DMS 273 (cell line): ENCODE results near the gene AP3M1.
A peak's percentile ranks its signal among the peaks of the same experiment; 100 is the strongest.
"Not testable (repeated sequence)": the region's sequence is repeated elsewhere in the genome, so short reads cannot be mapped to it uniquely, and the experiment has no call there.

ENCODE experiments used
- DNase-seq: peaks from one replicate; lab custom pipeline; 2025; ENCODE audit not compliant: unreplicated experiment; lab: John Stamatoyannopoulos, UW

AP3M1 gene, protein sequence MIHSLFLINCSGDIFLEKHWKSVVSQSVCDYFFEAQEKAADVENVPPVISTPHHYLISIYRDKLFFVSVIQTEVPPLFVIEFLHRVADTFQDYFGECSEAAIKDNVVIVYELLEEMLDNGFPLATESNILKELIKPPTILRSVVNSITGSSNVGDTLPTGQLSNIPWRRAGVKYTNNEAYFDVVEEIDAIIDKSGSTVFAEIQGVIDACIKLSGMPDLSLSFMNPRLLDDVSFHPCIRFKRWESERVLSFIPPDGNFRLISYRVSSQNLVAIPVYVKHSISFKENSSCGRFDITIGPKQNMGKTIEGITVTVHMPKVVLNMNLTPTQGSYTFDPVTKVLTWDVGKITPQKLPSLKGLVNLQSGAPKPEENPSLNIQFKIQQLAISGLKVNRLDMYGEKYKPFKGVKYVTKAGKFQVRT

DNA sequence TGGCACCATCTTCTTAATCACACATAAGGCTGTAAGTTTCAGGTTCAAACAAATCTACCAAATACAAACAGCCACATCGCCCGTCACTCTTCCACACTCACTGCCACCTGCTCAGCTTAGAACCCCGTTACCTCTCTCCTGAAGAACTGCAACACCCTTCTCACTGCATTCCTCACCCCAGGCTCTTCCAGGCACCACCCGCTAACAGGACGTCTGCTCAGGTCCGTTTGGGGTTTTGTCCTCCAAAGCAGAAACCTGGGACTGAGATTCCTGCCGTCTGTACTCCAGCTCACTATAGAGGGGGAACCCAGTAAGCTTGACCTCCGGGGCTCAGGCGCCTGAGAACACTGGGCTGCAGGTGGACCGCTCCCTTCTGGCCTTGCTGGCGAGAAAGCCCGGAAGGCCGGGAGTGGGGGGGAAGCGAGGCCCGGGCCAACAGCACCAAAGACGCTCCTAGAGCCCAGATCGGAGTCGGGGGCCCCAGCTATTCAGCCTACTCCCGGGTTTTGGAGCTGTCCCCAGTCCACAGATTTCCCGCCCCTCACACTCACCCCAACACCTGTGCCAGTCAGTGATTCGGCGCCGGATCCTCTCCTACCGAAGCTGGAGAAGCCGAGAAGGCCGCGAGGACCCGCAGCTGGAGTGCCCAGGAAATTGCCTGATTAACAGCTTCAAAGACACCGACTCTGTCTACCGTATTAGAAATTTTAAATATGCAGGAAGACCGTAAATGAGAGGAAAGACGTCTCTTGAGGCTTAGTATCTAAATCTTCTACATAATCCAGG lies at the start of gene AP3M1:
TSS of gene AP3M1 (minus strand) at position 625 of the 786 bp plus-strand sequence. CDS start 12,449 bp downstream, outside the sequence.
- DNase-seq: peak; percentile 95

DNA sequence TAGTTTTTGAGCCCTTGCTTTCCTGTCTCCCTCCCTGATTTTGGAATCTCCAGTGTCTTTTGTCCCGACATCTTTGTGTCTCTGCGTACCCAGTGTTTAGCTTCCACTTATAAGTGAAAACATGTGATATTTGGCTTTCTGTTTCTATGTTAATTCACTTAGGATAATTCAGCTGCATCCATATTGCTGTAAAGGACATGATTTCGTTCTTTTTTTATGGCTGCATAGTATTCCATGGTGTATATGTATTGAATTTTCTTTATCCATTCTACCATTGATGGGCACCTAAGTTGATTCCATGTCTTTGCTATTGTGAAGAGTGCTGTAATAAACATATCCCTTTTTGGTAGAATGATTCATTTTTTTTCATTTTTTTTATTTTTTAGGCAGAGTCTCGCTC lies 48.7 kb upstream of the AP3M1 start:
- DNase-seq: no peak

GRCh38 chr10:74194999-74195398 lies 44.4 kb upstream of the AP3M1 start:
- no peak for DNase-seq

GRCh38 chr10:74194545-74194944 lies 43.9 kb upstream of the AP3M1 start:
- DNase-seq: no peak

GRCh38 chr10:74190494-74190893 lies 39.9 kb upstream of the AP3M1 start:
- DNase-seq: no peak

DNA sequence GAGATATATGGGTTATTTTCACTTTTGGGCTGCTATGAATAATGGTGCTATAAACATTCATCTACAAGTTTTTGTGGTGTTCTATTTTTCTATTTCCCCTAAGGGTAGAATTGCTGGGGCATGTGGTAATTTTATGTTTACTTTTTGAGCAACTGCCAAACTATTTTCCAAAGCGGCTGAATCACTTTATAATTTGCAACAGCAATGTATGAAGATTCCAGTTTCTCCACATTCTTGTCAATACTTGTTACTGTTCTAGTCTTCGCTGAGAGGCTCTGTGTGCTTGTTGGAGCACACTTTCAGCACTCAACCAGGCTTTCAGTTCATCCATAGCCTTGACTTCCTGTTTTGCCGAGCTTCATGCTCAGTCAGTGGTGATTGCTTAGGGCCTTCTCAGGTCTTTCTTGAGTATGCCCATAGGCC lies 39.4 kb upstream of the AP3M1 start:
- no peak for DNase-seq

- DNase-seq: not testable (repeated sequence)
These were observed 38.0 kb upstream of the AP3M1 start for GRCh38 chr10:74188617-74189016.

GRCh38 chr10:74187237-74187636 lies 36.6 kb upstream of the AP3M1 start:
- no peak for DNase-seq

DNA sequence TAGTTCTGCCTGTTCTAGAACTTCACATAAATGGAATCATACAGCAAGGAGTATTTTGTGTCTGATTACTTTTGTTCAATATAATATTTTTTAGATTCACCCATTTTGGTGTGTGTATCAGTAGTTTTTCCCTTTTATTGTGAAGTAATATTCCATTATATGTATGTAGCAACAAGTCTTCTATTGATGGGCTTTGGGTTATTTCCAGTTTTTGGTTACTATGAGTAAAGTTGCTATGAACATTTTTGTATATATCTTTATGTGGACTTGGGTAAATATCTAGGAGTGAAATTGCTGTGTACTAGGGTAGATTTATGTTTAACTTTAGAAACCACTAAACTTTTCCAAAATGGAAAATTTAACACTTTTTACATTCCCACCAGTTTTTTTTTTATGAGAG lies 36.0 kb upstream of the AP3M1 start:
- no peak for DNase-seq

DNA sequence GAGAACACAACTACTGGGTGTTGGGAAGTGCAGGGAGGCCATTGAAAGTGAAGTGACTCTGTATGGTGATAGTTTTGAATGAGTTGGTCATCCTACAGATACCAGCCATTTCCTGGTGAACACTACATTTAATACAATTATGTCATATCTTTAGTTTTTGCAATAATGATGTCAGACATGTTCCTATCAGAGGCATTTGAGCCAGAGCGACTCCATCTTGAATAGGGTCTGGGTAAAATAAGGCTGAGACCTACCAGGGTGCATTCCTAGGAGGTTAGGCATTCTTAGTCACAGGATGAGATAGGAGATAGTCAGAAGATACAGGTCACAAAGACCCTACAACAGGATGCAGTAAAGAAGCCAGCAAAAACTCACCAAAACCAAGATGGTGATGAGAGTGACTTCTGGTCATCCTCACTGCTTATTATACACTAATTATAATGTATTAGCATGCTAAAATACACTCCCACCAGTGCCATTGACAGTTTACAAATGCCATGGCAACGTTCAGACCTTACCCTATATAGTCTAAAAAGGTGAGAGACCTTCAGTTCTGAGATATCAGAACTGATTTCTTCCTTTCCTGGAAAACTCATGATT lies 28.6 kb upstream of the AP3M1 start:
- DNase-seq: no peak

DNA sequence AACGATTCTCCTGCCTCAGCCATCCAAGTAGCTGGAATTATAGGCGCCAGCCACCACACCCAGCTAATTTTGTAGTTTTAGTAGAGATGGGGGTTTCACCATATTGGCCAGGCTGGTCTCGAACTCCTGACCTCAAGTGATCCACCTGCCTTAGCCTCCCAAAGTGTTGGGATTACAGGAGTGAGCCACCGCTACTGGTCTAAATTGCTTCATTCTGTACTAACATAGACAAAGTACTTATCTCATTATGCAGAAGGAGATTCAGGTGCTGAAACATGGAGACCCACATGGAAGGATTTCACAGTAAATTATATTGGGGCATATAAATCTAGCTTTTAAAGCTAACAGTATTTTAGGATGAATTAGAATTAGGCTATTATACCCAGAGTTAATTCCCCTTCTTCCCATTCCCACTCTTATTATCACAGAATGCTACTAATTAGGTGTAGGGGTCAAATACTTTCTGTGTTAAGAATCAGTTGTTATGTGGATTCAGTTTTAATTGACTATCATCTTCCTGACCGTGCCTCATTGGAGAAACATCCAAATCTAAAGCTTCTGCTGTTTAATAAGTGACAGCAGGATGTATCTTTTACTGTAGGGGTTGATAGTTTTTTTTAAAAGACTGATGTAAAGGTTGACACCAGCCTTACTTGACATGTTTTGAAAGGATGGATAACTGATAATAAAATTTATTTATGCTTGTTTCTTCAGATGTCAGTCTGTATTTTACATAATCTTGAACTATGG lies 27.6 kb upstream of the AP3M1 start:
- DNase-seq: no peak

DNA sequence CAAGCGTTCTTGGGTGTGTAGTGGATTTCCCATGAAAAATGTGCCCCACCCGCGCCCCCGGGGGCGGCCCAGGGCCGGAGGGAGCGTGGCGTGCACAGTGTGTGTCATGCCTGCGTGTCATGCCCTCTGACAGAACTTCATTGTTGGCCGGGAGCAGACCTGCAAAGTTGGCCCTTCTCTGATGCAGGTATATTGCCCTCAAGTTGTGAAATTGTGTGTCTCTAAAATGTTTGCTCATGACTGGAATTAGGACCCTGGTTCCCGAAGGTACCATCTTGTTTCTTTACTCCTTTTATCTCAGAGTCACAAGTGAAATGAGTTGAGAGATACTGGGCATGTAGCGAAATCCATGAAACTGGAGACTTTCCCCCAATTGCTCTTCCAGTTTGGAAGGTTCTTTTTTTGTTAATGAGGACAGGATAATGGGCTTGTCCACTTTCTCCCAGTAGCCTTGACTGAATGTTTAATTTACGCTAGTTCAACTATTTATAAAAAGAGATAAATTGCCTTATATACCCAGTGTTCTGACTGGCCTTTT lies 26.6 kb upstream of the AP3M1 start:
- peak; percentile 51 for DNase-seq

DNA sequence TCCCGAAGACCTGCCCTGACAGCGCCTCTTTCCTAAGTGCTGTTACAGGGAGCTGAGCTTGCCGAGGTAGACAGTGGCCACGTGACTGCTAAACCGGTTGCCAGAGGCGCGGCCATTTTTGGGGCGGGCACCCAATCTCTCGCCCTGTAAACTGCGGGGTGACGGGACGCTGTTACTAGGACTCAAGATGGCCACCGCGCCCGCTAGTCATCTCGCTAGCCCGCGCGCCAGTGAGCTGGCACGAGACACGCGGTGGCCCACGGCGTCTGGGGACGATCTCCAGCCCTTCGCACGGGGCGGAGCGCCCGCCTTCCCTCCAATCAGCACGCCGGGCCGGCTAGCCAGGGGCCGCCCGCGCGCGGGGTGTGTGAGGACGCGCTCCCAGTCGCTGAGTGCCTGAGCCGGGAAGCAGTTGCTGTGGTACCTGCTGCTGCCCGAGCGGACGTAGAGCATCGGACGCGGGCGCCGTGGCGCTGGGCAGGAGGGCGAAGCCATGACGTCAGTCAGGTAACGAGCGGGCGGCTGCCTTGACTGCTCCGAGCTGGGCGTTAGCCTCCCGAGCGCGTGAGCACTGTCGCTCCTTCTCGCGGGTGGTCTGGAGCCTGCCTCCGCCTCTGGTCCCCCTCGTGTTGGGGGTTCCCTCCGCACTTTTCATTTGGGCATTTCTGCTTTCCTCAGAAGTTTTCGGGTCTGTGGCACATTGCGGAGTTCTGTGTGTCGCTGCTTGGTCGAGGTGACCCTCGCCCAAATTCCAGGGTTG lies 25.9 kb upstream of the AP3M1 start:
- peak; percentile 96 for DNase-seq

GRCh38 chr10:74175510-74176379 lies 25.1 kb upstream of the AP3M1 start:
- no peak for DNase-seq

DNA sequence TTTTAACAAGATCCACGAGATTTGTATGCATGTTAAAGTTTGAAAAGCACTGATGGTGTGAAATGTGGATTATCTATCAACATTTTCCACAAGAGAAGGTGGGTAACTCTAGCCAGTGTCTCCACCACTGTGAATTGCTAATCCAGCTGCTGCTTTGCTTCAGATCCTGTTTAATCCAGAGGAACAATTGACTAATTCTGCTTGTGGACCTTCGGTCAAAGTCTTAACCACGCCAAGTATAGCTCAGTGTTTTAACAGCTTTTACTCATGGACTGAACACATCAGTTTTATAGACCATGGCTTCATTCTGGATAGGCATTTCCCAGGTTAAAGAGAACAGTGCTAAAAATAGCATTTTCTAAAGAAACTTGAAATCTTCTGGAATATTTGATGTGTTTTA lies 23.9 kb upstream of the AP3M1 start:
- DNase-seq: no peak

- no peak for DNase-seq
These were observed 21.0 kb upstream of the AP3M1 start for GRCh38 chr10:74171625-74172024.

- DNase-seq: no peak
These were observed 16.8 kb upstream of the AP3M1 start for GRCh38 chr10:74167443-74167842.

GRCh38 chr10:74165530-74165901 lies 14.9 kb upstream of the AP3M1 start:
- no peak for DNase-seq
